GM18499 (cell line): ENCODE measurements around the gene GIMAP2.
"Not testable (repeated sequence)": the region's sequence is repeated elsewhere in the genome, so short reads cannot be mapped to it uniquely, and the experiment has no call there.

ENCODE experiments used
- ATAC-seq: cut with Tn5 transposase; IDR thresholded peaks from one replicate; pipeline ENCODE4 v1.9.1; 2021; ENCODE audit warnings: moderate number of reproducible peaks; ENCODE audit not compliant: insufficient read depth, unreplicated experiment

GIMAP2 gene

GRCh38 chr7:150676276-150676675 lies 9.2 kb upstream of the GIMAP2 start:
- not testable (repeated sequence) for ATAC-seq

- not testable (repeated sequence) for ATAC-seq
These were observed 8.7 kb upstream of the GIMAP2 start for GRCh38 chr7:150676854-150677253.

- not testable (repeated sequence) for ATAC-seq
These were observed 6.9 kb upstream of the GIMAP2 start for GRCh38 chr7:150678601-150679000.

- ATAC-seq, result not testable (repeated sequence)
These were observed 5.1 kb upstream of the GIMAP2 start for GRCh38 chr7:150680364-150680763.

GRCh38 chr7:150686030-150686631 lies 625 bp downstream of the GIMAP2 start:
- ATAC-seq, result no peak

GRCh38 chr7:150688630-150689029 lies 3.1 kb downstream of the GIMAP2 start:
- ATAC-seq, result no peak

GRCh38 chr7:150695654-150696053 lies 10.1 kb downstream of the GIMAP2 start:
- no peak for ATAC-seq

- no peak for ATAC-seq
These were observed 17.7 kb downstream of the GIMAP2 start for GRCh38 chr7:150703209-150703608.

- no peak for ATAC-seq
These were observed 29.8 kb downstream of the GIMAP2 start for GRCh38 chr7:150715293-150715692.

- no peak for ATAC-seq
These were observed 30.2 kb downstream of the GIMAP2 start for GRCh38 chr7:150715738-150716137.

- ATAC-seq, result no peak
These were observed 30.9 kb downstream of the GIMAP2 start, which contains the start of gene GIMAP1 for GRCh38 chr7:150716368-150716767. TSS of gene GIMAP1 (plus strand) at chr7:150716613. CDS start at chr7:150719048, 2,435 bp downstream.

- no peak for ATAC-seq
These were observed 31.4 kb downstream of the GIMAP2 start for GRCh38 chr7:150716939-150717338.

- no peak for ATAC-seq
These were observed 32.4 kb downstream of the GIMAP2 start for GRCh38 chr7:150717814-150718420.

- ATAC-seq, result no peak
These were observed 33.9 kb downstream of the GIMAP2 start for GRCh38 chr7:150719436-150719835.

- ATAC-seq, result no peak
These were observed 34.7 kb downstream of the GIMAP2 start for GRCh38 chr7:150719960-150720891.

GRCh38 chr7:150721970-150722373 lies 36.5 kb downstream of the GIMAP2 start:
- ATAC-seq, result no peak

GRCh38 chr7:150722431-150722931 lies 37.0 kb downstream of the GIMAP2 start:
- no peak for ATAC-seq

GRCh38 chr7:150723467-150723866 lies 38.0 kb downstream of the GIMAP2 start:
- no peak for ATAC-seq

GRCh38 chr7:150727381-150727780 lies 41.9 kb downstream of the GIMAP2 start:
- no peak for ATAC-seq

GRCh38 chr7:150728011-150728410 lies 42.5 kb downstream of the GIMAP2 start:
- no peak for ATAC-seq

- ATAC-seq, result no peak
These were observed 43.1 kb downstream of the GIMAP2 start for GRCh38 chr7:150728609-150729008.
